GM12878 (cell line): Measurements from ENCODE around the gene PRM1. TPM values are rescaled to one million over a fixed set of nuclear protein-coding genes. Genes with fewer than 3 reads are reported as not detected.

Source experiments
- ATAC-seq: fragments of 200-7000 bp; cut with Tn5 transposase; 3 replicates; pipeline ENCODE4 v1.9.1; 2020; ENCODE audit warnings: mild to moderate bottlenecking, moderate library complexity
- BruUV-seq: library from RNA; stranded (reverse); fragments of 400-500 nt; replicated peaks from 2 replicates; lab custom pipeline; 2021; lab: Mats Ljungman, UMichigan
- CTCF ChIA-PET: fragments of 300-600 bp; sonication (Branson Sonifier 250); formaldehyde crosslinking; extraction: SDS; loops from one replicate; lab custom pipeline; 2021; ENCODE audit warnings: inconsistent platforms; lab: Yijun Ruan, JAX
- POLR2A ChIA-PET: fragments of 350-600 bp; formaldehyde crosslinking; extraction: SDS; loops from one replicate; lab custom pipeline; 2021; ENCODE audit warnings: inconsistent platforms; lab: Charles Lee
- RAD21 ChIA-PET: fragments of 300-600 bp; sonication (Branson Sonifier 250); formaldehyde crosslinking; loops from one replicate; lab custom pipeline; 2023; ENCODE audit warnings: antibody characterized with exemption; ENCODE audit not compliant: unreplicated experiment; lab: Charles Lee
- SMC1A ChIA-PET: fragments of 300-600 bp; sonication (Branson Sonifier 250); formaldehyde crosslinking; loops from one replicate; lab custom pipeline; 2023; ENCODE audit not compliant: unreplicated experiment, uncharacterized antibody; lab: Charles Lee
- DNase-seq: peaks from one replicate; pipeline ENCODE4 v3.0.0-alpha.2; 2011; ENCODE audit warnings: low read depth, low spot score
- FAIRE-seq: peaks from 3 replicates; lab custom pipeline; 2011; peaks lifted over from hg19 to GRCh38; lab: Jason Lieb, UNC
- H2AFZ ChIP-seq: 2 replicates; pipeline ENCODE4 v1.6.0; 2011; ENCODE audit warnings: low read depth, low read length, control low read depth; ENCODE audit not compliant: control insufficient read depth
- H3K27ac ChIP-seq: 2 replicates; pipeline ENCODE4 v1.5.1; 2011; ENCODE audit warnings: control low read depth; ENCODE audit not compliant: control insufficient read depth, insufficient read depth
- H3K27me3 ChIP-seq, 2 experiments: replicated peaks in 1 of 2; 2 replicates each; pipeline versions ENCODE4 v1.6.0 to v1.6.1; 2011; ENCODE audit warnings: low read length in 1 of 2; ENCODE audit not compliant: control insufficient read depth in 2 of 2, insufficient read depth in 2 of 2
- H3K36me3 ChIP-seq, 2 experiments: 2 replicates each; pipeline ENCODE4 v1.5.1; 2011; ENCODE audit warnings: low read length in 1 of 2; ENCODE audit not compliant: control insufficient read depth in 2 of 2, insufficient read depth in 2 of 2
- H3K4me1 ChIP-seq: 2 replicates; pipeline ENCODE4 v1.6.1; 2011; ENCODE audit warnings: mild to moderate bottlenecking, low read length, moderate library complexity, mixed read lengths; ENCODE audit not compliant: control insufficient read depth, insufficient read depth
- H3K4me2 ChIP-seq: 2 replicates; pipeline ENCODE4 v1.6.0; 2011; ENCODE audit warnings: control low read depth; ENCODE audit not compliant: control insufficient read depth, insufficient read depth
- H3K4me3 ChIP-seq: fragments of 200-600 bp; sonication (generic); 2 replicates; pipeline ENCODE4 v1.5.1; 2016
- H3K79me2 ChIP-seq: 2 replicates; pipeline ENCODE4 v1.6.0; 2011; ENCODE audit warnings: low read length; ENCODE audit not compliant: control insufficient read depth, insufficient read depth
- H3K9ac ChIP-seq: 2 replicates; pipeline ENCODE4 v1.8.0; 2011; ENCODE audit warnings: low read length, control low read depth, mixed read lengths; ENCODE audit not compliant: control insufficient read depth, insufficient read depth
- H3K9me3 ChIP-seq: replicated peaks from 3 replicates; pipeline ENCODE4 v1.5.1; 2011; ENCODE audit warnings: mild to moderate bottlenecking, low read length; ENCODE audit not compliant: control insufficient read depth, insufficient read depth
- H4K20me1 ChIP-seq: 2 replicates; pipeline ENCODE4 v1.6.0; 2011; ENCODE audit not compliant: control insufficient read depth, insufficient read depth
- HDAC2 ChIP-seq: fragments of 200-600 bp; sonication (generic); IDR thresholded peaks from 2 replicates; pipeline ENCODE4 v1.6.1; 2017
- PRDM15 ChIP-seq: fragments of 450-650 bp; formaldehyde crosslinking; IDR thresholded peaks from 2 replicates; pipeline ENCODE4 v1.4.0; 2020; ENCODE audit warnings: mild to moderate bottlenecking, moderate library complexity
- RELA ChIP-seq: fragments of 450-650 bp; IDR thresholded peaks from 2 replicates; pipeline ENCODE4 v1.8.0; 2014; ENCODE audit warnings: borderline replicate concordance; ENCODE audit not compliant: partially characterized antibody
- WGBS: methylation state at CpG from one replicate; pipeline ENCODE4 v1.1.6; 2016; ENCODE audit warnings: low lambda C conversion rate; ENCODE audit not compliant: insufficient replicate concordance, insufficient coverage; ENCODE audit errors: missing lambda C conversion rate; 5-methylcytosine and 5-hydroxymethylcytosine counted together
- in situ Hi-C: fragments of 300-500 bp; cut with MboI; formaldehyde crosslinking; loops from 9 replicates; pipeline ENCODE4 v1.14.3; 2018; ENCODE audit warnings: mixed read lengths
- intact Hi-C: fragments of 100-400 bp; cut with micrococcal nuclease; formaldehyde crosslinking; loops from one replicate; pipeline ENCODE4 v1.14.2; 2022; ENCODE audit not compliant: unreplicated experiment
- polyA plus RNA-seq, 11 experiments: library from polyadenylated mRNA; depleted of rRNA in 4 of 11; unstranded in 6 of 11; stranded (reverse) in 5 of 11; fragments of >200 nt; fragmentation: Nextera tagmentation in 4 of 11; fragmentation: Illumina TruSeq in 1 of 11; extraction: Ambion mirVana in 4 of 11; extraction: Trizol in 1 of 11; gene quantifications; 1 replicate in 1 of 11; 2 replicates in 10 of 11; pipeline versions ENCODE4 v1.2.1 to v1.2.3, GENCODE V29; 2011 to 2016; ENCODE audit warnings: inconsistent platforms in 2 of 11, missing spikeins in 2 of 11, low read depth in 1 of 11
- total RNA-seq, 4 experiments: library from RNA; depleted of rRNA in 3 of 4; stranded (reverse); fragments of >200 nt in 3 of 4; fragmentation: Illumina TruSeq in 1 of 4; extraction: Trizol in 1 of 4; gene quantifications; 2 replicates each; pipeline versions ENCODE4 v1.2.1 to v1.2.3, GENCODE V29; 2013 to 2021
- TF ChIP-seq, protein P1 (sequence below): fragments of 450-650 bp; IDR thresholded peaks from 2 replicates; pipeline ENCODE4 v1.6.1; 2016; ENCODE audit warnings: mild to moderate bottlenecking

Gene PRM1
- total and polyA plus RNA-seq, 10 of the 15 experiments (the other 5 are each of a cell fraction or from before 2014, with no cell fraction given) = 0.20 TPM; not detected in 9

- Histone ChIP-seq H3K9ac (no peak overlapping the region), H2AFZ (no peak overlapping the region), H3K79me2 (no peaks in the 10 kb centered on the region), H3K27ac (no peak overlapping the region), H3K36me3 (no peaks in the 10 kb centered on the region), H3K4me2 (no peak overlapping the region), H4K20me1 (no peaks in the 10 kb centered on the region), H3K27me3 (no peaks in the 10 kb centered on the region), H3K4me1 (peaks cover 3% of the 10 kb centered on the region; the same call in 1 of the 2 replicates), H3K9me3 (no peaks in the 10 kb centered on the region), H3K4me3 (no peak overlapping the region)
- intact Hi-C loops = no loop called here
- ChIA-PET POLR2A (interaction anchor here (1.2 kb wide), 1 partner anchor 11 kb away, joined by 5 read pairs; no protein-coding TSS in a partner anchor), SMC1A (no interaction called here), CTCF (no interaction called here), RAD21 (no interaction called here)
- no peak for TF ChIP-seq RELA
- in situ Hi-C loops = no loop called here
- 73% methylated on average over 10 of the region's 10 CpGs for WGBS
- no peak for ATAC-seq
- DNase-seq = no peak
- no peak for FAIRE-seq
- no TSS peak for BruUV-seq
Measured at GRCh38 chr16:11240636-11241473, 40.3 kb downstream of the PRM1 start.

DNA sequence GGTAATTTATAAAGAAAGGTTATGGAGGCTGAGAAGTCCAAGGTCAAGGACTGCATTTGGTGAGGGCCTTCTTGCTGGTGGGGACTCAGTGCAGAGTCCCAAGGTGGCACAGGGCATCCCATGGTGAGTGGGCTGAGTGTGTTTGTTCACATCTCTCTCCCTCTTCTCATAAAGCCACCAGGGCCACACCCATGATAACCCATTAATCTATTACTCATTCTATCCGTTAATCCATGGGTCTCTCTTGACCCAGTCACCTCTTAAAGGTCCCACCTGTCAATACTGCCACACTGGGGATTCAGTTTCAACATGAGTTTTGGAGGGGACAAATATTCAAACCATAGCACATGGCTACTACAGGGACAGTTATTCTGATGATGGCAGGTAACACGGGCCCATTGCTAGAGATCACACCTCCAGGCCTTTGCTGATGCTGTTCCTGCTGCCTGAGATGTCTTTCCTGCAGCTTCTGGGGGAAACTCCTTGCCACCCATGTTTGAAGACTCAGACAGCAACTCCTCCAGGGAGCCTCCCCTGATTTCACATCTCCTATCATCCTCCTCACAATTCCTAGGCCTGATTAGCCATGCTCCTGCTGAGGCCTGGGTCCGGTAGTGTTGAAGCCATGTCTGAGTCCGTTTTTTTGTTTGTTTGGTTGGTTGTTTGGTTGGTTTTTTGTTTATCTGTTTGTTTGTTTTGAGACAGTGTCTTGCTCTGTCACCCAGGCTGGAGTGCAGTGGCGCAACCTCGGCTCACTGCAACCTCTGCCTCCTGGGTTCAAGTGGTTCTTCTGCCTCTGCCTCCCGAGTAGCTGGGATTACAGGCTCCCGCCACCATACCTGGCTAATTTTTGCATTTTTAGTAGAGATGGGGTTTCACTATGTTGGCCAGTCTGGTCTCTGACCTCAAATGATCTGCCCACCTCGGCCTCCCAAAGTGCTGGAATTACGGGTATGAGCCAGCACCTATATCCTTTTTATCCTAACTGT is 41.2 kb downstream of the PRM1 start:
- ChIA-PET CTCF (no interaction called here), POLR2A (interaction anchor here (0.7 to 1.2 kb wide), 2 partner anchors 12 kb away, joined by 3 to 5 read pairs; no protein-coding TSS in a partner anchor)
- H3K9me3 ChIP-seq = no peaks in the 10 kb centered on the region
- TF ChIP-seq HDAC2 = no peak
- TF ChIP-seq, protein P1, sequence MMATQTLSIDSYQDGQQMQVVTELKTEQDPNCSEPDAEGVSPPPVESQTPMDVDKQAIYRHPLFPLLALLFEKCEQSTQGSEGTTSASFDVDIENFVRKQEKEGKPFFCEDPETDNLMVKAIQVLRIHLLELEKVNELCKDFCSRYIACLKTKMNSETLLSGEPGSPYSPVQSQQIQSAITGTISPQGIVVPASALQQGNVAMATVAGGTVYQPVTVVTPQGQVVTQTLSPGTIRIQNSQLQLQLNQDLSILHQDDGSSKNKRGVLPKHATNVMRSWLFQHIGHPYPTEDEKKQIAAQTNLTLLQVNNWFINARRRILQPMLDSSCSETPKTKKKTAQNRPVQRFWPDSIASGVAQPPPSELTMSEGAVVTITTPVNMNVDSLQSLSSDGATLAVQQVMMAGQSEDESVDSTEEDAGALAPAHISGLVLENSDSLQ = no peak
- no peak for TF ChIP-seq PRDM15 (CRISPR knock-in tag)

More for the DNA sequence above, 41.2 kb downstream of the PRM1 start:
- ChIA-PET RAD21 (no interaction called here), SMC1A (no interaction called here)
- no peak overlapping the region for H3K4me3 ChIP-seq
- no peak overlapping the region for H3K4me2 ChIP-seq
- no TSS peak for BruUV-seq
- no peaks in the 10 kb centered on the region for H3K79me2 ChIP-seq
- no peak for DNase-seq
- H3K27me3 ChIP-seq = no peaks in the 10 kb centered on the region
- intact Hi-C loops (no loop called here), in situ Hi-C loops (no loop called here)
- H3K27ac ChIP-seq = no peak overlapping the region
- H4K20me1 ChIP-seq = no peaks in the 10 kb centered on the region
- no peak for ATAC-seq
- H3K9ac ChIP-seq = no peak overlapping the region
- no peak for FAIRE-seq
- H3K4me1 ChIP-seq = 0 out of 2 replicates have a peak, but pooled peaks cover 3% of the 10 kb centered on the region
- H3K36me3 ChIP-seq = no peaks in the 10 kb centered on the region
- 90% methylated on average over 10 of the region's 10 CpGs for WGBS
- no peak overlapping the region for H2AFZ ChIP-seq
